VCaP (cell line): ENCODE measurements around the gene NBEAL2.
A peak's percentile ranks its signal among the peaks of the same experiment; 100 is the strongest.

Source experiments
- H3K27ac ChIP-seq: fragments of 450-650 bp; 2 replicates; pipeline ENCODE4 v1.5.1; 2017
- CTCF ChIP-seq: fragments of 450-650 bp; conservative IDR thresholded peaks from 2 replicates; pipeline ENCODE4 v1.5.1; 2017; ENCODE audit warnings: mild to moderate bottlenecking, moderate library complexity

The NBEAL2 gene

GRCh38 chr3:46994801-46995731, 15.6 kb downstream of the NBEAL2 start:
- TF ChIP-seq CTCF, result no peak
- no peak overlapping the region for H3K27ac ChIP-seq

GRCh38 chr3:46995901-46996562, 16.6 kb downstream of the NBEAL2 start:
- H3K27ac ChIP-seq, result no peak overlapping the region
- TF ChIP-seq CTCF, result no peak

GRCh38 chr3:46996689-46997452, 17.4 kb downstream of the NBEAL2 start:
- TF ChIP-seq CTCF, result no peak
- H3K27ac ChIP-seq, result no peak overlapping the region

GRCh38 chr3:46997453-46998091, 18.1 kb downstream of the NBEAL2 start:
- H3K27ac ChIP-seq, result no peak overlapping the region
- TF ChIP-seq CTCF, result no peak

- no peak overlapping the region for H3K27ac ChIP-seq
- peak; percentile 77 for TF ChIP-seq CTCF
Observed at GRCh38 chr3:46998121-46998851, 18.8 kb downstream of the NBEAL2 start.

- no peak overlapping the region for H3K27ac ChIP-seq
- peak; percentile 40 for TF ChIP-seq CTCF
Observed at GRCh38 chr3:46998852-46999515, 19.5 kb downstream of the NBEAL2 start.
